HFFc6 (cell line): ENCODE results near the gene PLA2G4F. TPM values are rescaled to one million over a fixed set of nuclear protein-coding genes. Genes with fewer than 3 reads are reported as not detected.

Experiments
- DNase-seq: peaks from one replicate; pipeline ENCODE4 v3.0.0-alpha.2; 2018
- H3K27ac Mint-ChIP-seq: 2 replicates; pipeline ENCODE4 v1.8.0; 2020; ENCODE audit warnings: mild to moderate bottlenecking, mixed read lengths
- H3K27me3 Mint-ChIP-seq: 2 replicates; pipeline ENCODE4 v1.8.0; 2021; ENCODE audit warnings: mild to moderate bottlenecking, moderate library complexity, mixed read lengths; ENCODE audit not compliant: insufficient read depth
- H3K36me3 Mint-ChIP-seq: 2 replicates; pipeline ENCODE4 v1.8.0; 2021; ENCODE audit warnings: low read depth, mixed read lengths
- H3K4me1 Mint-ChIP-seq: 2 replicates; pipeline ENCODE4 v1.8.0; 2020; ENCODE audit warnings: low read depth, mixed read lengths
- H3K4me3 Mint-ChIP-seq: 2 replicates; pipeline ENCODE4 v1.8.0; 2020; ENCODE audit warnings: mild to moderate bottlenecking, moderate library complexity, mixed read lengths
- H3K9me3 Mint-ChIP-seq: 2 replicates; pipeline ENCODE4 v1.8.0; 2020; ENCODE audit warnings: mild to moderate bottlenecking, mixed read lengths
- total RNA-seq, 6 experiments: library from RNA; stranded (reverse); fragmentation: NEBNext Ultra II Directional; extraction: Animal tissue kit (Norgen Biotek cat#: 25700); gene quantifications; 2 replicates in 1 of 6; 3 replicates in 5 of 6; pipeline ENCODE4 v1.2.3, GENCODE V29; 2021
- TF ChIP-seq, protein P1 (sequence below): fragments of 200-600 bp; sonication (generic); IDR thresholded peaks from 2 replicates; pipeline ENCODE4 v1.5.0; 2021; ENCODE audit warnings: antibody characterized with exemption, mild to moderate bottlenecking

PLA2G4F gene
- total RNA-seq, 6 experiments from 2014 or later, result not detected

DNA sequence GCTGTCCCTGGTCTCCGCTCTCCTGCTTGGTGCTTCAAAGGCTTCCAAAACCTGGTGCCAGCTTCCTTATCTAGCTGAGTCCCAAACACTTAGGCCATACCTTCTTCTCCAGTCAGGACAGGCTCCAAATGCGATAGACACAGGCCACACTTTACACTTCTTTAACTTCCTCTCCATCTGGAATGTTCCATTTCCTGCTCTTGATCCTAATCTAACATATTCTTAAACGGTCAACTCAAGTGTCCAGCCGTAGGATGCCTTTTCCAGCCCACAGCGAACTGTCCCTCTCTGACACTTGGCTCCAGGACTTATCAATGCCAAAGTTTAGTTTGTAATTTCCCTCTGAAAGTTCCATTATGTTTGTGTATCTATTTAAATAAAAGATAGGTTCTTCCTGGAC, 19.2 kb upstream of the PLA2G4F start:
- TF ChIP-seq, protein P1, sequence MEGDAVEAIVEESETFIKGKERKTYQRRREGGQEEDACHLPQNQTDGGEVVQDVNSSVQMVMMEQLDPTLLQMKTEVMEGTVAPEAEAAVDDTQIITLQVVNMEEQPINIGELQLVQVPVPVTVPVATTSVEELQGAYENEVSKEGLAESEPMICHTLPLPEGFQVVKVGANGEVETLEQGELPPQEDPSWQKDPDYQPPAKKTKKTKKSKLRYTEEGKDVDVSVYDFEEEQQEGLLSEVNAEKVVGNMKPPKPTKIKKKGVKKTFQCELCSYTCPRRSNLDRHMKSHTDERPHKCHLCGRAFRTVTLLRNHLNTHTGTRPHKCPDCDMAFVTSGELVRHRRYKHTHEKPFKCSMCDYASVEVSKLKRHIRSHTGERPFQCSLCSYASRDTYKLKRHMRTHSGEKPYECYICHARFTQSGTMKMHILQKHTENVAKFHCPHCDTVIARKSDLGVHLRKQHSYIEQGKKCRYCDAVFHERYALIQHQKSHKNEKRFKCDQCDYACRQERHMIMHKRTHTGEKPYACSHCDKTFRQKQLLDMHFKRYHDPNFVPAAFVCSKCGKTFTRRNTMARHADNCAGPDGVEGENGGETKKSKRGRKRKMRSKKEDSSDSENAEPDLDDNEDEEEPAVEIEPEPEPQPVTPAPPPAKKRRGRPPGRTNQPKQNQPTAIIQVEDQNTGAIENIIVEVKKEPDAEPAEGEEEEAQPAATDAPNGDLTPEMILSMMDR, result no peak
- Mint-ChIP-seq H3K4me3 (no peak overlapping the region), H3K27me3 (peaks cover 1% of the 10 kb centered on the region; the same call in 1 of the 2 replicates), H3K27ac (no peak overlapping the region), H3K4me1 (no peaks in the 10 kb centered on the region), H3K36me3 (peaks cover 45% of the 10 kb centered on the region), H3K9me3 (no peaks in the 10 kb centered on the region)
- DNase-seq, result no peak

DNA sequence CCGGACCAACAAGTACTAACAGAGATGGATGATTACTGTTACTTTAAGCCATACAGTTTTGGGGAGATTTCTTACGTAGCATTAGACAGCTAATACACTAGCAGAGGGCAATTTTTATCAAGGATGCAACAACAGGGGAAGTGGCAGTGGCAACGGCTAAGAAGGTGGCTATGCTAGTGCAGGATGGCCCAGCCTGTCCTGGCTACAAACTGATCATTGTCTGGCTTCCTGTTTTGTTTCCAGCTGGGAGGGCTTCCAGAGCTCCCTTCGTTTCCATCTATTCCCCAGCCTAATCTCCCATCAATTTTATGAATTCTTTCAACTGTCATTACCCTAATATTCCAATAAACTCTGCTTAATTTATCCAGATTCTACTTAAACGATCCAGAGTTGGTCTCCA, 16.0 kb upstream of the PLA2G4F start:
- peaks cover 34% of the 10 kb centered on the region for H3K36me3 Mint-ChIP-seq
- no peak overlapping the region for H3K27ac Mint-ChIP-seq
- H3K9me3 Mint-ChIP-seq, result no peaks in the 10 kb centered on the region
- TF ChIP-seq, protein P1, result no peak
- no peak overlapping the region for H3K4me3 Mint-ChIP-seq
- H3K27me3 Mint-ChIP-seq, result peaks cover 1% of the 10 kb centered on the region; the same call in 1 of the 2 replicates
- no peaks in the 10 kb centered on the region for H3K4me1 Mint-ChIP-seq
- no peak for DNase-seq

DNA sequence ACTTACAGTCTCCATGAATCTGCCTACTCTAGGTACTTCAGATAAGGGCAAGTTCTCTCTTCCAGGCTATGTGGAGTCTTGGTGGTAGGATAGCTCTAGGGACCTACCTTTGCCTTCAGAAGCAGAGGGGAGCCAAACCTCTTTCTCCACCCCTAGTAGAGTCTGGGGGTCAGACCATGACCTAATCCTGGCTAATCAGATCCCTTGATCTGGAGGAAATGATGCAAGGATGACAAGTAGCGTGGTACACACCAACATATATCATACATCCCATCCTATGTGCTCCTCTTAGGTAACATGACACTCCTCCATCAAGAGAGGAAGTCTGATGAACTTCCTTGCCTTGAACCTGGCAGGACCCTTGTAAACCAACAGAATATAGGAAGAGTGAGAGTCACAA, 15.4 kb upstream of the PLA2G4F start:
- H3K27me3 Mint-ChIP-seq, result peaks cover under 1% of the 10 kb centered on the region; the same call in 1 of the 2 replicates
- TF ChIP-seq, protein P1, result no peak
- no peaks in the 10 kb centered on the region for H3K4me1 Mint-ChIP-seq
- peaks cover 40% of the 10 kb centered on the region for H3K36me3 Mint-ChIP-seq
- no peak overlapping the region for H3K27ac Mint-ChIP-seq
- no peaks in the 10 kb centered on the region for H3K9me3 Mint-ChIP-seq
- no peak overlapping the region for H3K4me3 Mint-ChIP-seq
- no peak for DNase-seq

DNA sequence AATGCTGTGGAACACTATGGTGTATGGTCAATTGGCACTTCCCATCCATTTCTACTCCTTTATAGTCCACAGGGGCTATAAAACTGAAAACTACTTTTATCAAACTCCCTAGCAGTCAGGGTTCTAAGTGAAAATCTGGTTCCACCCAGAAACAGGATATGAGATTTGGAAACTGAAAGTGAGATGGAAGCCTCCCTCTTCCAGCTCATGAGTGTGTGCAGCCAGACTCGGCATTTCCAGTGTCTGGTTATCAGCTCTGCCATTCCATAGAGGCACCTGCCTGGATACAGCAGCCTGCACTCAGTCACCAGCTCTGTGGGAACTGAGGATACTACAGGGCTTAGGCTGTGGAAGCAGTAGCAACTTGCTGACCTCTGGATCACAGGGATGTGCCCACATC, 14.7 kb upstream of the PLA2G4F start:
- Mint-ChIP-seq H3K36me3 (peaks cover 45% of the 10 kb centered on the region), H3K4me1 (no peaks in the 10 kb centered on the region), H3K27me3 (no peaks in the 10 kb centered on the region; the same call in 1 of the 2 replicates), H3K4me3 (no peak overlapping the region), H3K27ac (no peak overlapping the region), H3K9me3 (no peaks in the 10 kb centered on the region)
- no peak for DNase-seq
- TF ChIP-seq, protein P1, result no peak

DNA sequence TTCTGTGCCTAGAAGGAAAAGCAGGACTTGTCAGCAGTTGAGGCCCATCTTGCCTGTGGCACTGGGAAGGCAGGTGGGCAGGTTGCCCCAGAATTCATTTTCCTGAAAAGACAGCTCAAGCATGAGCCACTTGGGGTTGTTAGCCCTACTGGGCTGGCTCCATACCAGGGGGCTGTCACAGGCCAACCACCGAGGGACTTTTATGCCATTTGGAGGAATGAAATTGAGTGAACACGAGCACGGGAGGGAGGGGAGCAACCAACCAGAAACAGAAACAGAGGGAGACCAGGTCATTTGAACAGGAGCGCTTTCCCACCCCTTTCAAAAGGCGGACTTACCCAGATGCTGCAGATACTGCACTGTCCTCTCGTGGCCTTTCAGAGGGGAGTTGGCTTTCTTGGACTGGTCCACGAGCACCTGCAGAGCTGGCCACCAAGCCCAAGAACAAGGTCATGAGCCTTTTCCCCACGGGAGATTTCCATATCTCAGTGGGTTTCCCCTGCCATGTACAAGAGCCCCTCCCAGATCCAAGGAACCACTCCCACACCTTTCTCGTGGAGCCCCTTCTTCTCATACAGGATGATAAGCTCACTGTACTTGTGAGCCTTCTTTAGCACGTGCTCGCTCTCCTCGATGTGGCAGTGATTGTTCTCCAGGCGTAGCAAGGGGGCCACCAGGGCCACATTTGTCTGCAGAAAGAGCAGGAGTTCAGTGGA, 9.9 kb upstream of the PLA2G4F start:
- DNase-seq, result no peak
- Mint-ChIP-seq H3K4me1 (peaks cover 12% of the 10 kb centered on the region), H3K27me3 (no peaks in the 10 kb centered on the region; the same call in 1 of the 2 replicates), H3K4me3 (no peak overlapping the region), H3K9me3 (no peaks in the 10 kb centered on the region), H3K36me3 (peaks cover 47% of the 10 kb centered on the region), H3K27ac (no peak overlapping the region)
- TF ChIP-seq, protein P1, result no peak
